NCI-H460 (cell line): ENCODE measurements around the gene AGFG1. TPM values are rescaled to one million over a fixed set of nuclear protein-coding genes. Genes with fewer than 3 reads are reported as not detected.
"Not testable (repeated sequence)": the region's sequence is repeated elsewhere in the genome, so short reads cannot be mapped to it uniquely, and the experiment has no call there.

Experiments
- DNase-seq: peaks from one replicate; pipeline ENCODE4 v3.0.0-alpha.2; 2016; ENCODE audit warnings: low read depth; ENCODE audit errors: extremely low read depth
- total RNA-seq: library from RNA; depleted of rRNA; stranded (reverse); fragments of >200 nt; shearing (Covaris generic); gene quantifications from 2 replicates; pipeline ENCODE4 v1.2.3, GENCODE V29; 2014

The AGFG1 gene
- total RNA-seq, 1 experiment from 2014 or later, result 213 TPM

GRCh38 chr2:227529871-227530270, 57.9 kb downstream of the AGFG1 start:
- DNase-seq, result no peak

- DNase-seq, result no peak
These were observed 62.8 kb downstream of the AGFG1 start for GRCh38 chr2:227534714-227535113.

DNA sequence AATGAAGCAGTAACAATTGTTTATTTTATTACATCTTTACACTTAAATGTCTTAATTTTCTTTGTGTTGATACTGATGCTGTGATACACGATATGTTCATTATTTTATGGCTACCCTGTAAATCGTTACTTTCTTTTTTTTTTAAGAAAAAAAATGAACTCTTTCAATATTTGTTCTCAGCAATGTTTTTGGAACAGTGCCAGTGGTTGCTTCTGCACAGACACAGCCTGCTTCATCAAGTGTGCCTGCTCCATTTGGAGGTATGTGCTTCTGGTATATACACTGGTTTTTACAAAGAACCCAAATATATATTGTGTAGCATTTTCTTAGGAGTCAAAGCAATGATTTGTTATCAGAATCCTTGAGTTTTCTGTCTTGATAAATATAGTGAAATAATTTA, 64.5 kb downstream of the AGFG1 start:
- DNase-seq, result no peak

- DNase-seq, result no peak
These were observed 67.6 kb downstream of the AGFG1 start for GRCh38 chr2:227539465-227539956.

GRCh38 chr2:227540352-227540751, 68.4 kb downstream of the AGFG1 start:
- DNase-seq, result not testable (repeated sequence)

DNA sequence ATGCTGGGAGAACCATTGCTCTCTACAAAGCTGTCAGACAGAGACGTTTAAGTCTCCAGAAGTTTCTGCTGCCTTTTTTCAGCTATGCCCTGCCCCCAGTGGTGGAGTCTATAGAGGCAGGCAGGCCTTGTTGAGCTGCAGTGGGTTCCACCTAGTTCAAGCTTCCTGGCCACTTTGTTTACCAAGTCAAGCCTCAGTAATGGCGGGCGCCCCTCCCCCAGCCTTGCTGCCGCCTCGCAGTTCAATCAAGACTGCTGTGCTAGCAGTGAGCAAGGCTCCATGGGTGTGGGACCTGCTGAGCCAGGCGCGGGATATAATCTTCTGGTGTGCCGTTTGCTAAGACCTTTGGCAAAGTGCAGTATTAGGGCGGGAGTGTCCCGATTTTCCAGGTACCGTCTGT, 74.0 kb downstream of the AGFG1 start:
- peak; percentile 16 for DNase-seq

DNA sequence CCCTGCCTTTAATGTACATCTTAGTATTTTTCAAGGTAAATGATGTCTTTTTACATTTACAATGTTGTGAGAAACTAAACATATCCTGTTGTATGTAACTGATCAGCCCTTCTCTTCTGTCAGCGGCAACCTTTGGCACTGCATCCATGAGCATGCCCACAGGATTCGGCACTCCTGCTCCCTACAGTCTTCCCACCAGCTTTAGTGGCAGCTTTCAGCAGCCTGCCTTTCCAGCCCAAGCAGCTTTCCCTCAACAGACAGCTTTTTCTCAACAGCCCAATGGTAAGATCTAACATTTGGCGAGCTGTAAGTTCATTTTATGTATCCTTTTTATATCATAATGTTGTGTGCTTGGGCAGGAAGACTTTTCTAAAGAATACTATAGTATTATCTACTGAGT, 79.9 kb downstream of the AGFG1 start:
- DNase-seq, result no peak

- DNase-seq, result no peak
These were observed 90.6 kb downstream of the AGFG1 start for GRCh38 chr2:227562581-227562980.

DNA sequence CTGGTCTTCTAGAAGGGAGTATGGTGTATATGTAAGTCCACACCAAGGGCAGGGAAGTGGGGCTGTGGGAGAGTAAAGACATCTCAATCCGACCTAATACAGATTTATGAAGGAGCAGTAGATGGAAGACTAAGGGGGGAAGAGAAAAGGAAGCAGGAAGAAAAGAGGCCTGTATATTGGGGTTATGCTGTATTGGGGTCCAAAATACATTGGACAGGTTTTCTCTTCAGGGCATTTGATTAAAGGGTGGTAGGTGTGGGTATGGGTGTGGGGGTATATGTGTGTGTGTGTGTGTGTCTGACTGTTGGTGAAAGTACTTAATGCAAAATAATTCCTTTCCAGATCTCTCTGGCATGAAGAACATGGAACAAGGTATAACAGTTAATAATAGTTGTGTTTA, 93.1 kb downstream of the AGFG1 start:
- DNase-seq, result no peak

- no peak for DNase-seq
These were observed 94.1 kb downstream of the AGFG1 start for GRCh38 chr2:227566012-227566411.

DNA sequence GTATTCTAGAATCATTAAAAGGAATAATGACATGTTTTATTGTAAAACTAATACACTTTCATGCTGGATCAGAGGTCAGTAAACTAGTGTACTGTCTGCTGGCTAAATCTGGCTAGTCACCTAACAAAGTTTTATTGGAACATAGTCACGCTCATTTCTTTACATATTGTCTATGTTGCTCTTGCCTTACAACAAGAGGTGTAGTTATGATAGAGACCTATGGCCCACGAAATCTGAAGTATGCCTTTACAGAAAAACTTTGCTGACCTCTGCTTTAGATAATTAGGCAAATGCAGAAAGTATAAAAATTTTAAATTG, 96.9 kb downstream of the AGFG1 start:
- DNase-seq, result no peak

DNA sequence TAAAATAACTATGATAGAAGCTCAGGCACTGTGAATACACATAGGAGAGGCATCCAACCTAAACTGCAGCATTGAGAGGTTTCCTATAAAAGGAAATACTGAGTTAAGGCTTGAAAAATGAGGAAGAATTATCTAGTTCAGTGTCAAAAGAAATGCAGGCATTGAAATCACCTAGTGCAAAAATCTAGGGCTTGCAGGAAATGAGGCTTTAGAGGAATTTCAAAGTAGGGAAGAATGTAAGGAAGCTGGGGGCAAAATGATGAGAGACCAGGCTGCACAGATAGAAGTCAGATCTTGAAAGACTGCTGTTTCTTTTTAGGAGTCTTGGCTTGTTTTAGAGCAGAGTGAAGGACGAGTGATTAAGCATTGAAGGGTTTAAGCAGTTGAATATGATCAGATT, 98.7 kb downstream of the AGFG1 start:
- no peak for DNase-seq

DNA sequence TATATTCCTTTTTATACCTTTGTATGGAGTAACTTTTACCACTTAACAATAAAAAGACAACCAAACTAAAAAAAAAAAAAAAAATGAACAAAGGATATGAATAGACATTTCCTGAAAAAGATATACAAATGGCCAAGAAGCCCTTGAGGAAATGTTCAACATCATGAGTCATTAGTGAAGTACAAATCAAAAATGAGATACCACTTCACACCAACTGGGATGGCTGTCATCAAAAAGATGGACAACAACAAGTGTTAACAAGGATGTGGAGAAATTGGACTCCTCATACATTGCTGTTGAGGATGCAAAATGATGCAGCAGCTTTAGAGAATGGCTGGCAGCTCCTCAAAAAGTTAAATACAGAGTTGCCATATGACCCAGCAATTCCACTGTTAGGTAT, 104.2 kb downstream of the AGFG1 start:
- no peak for DNase-seq

GRCh38 chr2:227576812-227577211, 104.9 kb downstream of the AGFG1 start:
- no peak for DNase-seq

DNA sequence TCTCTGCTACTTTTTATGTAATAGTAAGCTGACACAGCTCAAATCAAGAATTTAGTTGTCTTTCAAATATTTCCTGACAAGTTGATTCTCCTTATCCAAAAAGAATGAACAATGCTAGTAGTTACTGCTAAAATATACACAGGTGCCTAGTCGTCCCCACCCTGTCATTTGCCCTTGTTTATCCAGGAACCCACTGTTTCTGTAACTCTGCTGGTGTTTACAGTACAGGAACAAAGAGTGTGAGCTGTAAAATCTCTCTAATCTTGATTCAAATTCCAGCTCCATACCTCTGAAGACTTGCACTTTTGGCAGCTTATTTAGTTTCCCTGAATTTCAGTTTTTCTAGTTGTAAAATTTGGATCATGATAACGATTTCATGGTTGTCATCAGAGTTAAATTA, 105.6 kb downstream of the AGFG1 start:
- DNase-seq, result no peak

DNA sequence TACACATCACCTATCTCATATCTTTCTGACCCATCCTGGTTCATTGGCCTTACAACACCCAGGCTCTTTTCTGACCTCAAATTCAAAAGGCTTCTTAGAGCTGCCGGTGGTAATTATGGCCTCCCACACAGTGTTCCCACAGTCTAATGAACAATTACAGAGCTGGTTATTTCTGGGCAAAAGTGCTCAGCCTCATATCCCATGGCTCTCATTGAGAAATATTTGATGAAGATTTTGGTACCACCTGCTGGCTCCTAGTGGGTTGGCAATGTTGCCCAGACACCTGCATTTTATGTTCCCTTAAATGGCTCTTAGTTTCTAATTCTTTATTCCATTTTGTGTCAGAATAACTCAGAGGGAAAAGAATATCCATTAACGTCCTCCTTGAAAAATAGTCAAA, 106.7 kb downstream of the AGFG1 start:
- no peak for DNase-seq

DNA sequence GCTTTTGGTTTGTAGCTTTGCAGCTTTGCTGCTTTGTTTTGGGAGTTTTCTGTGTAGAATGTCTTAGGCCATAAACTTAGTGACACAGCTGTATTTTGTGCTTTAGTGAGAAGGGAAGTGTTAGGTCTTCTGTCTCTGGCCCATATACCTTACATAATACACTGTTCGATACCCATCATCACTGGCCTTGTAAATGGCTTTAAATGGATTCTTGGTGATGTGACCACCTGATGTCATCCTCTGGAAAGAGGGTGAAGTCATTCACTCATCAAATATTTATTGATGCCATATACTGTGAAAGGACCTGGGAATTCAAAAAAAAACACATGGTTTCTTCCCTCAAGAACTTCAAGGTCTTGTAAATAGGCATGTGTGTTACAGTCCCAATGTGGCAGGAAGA, 107.8 kb downstream of the AGFG1 start:
- no peak for DNase-seq

GRCh38 chr2:227582369-227582768, 110.4 kb downstream of the AGFG1 start:
- no peak for DNase-seq

DNA sequence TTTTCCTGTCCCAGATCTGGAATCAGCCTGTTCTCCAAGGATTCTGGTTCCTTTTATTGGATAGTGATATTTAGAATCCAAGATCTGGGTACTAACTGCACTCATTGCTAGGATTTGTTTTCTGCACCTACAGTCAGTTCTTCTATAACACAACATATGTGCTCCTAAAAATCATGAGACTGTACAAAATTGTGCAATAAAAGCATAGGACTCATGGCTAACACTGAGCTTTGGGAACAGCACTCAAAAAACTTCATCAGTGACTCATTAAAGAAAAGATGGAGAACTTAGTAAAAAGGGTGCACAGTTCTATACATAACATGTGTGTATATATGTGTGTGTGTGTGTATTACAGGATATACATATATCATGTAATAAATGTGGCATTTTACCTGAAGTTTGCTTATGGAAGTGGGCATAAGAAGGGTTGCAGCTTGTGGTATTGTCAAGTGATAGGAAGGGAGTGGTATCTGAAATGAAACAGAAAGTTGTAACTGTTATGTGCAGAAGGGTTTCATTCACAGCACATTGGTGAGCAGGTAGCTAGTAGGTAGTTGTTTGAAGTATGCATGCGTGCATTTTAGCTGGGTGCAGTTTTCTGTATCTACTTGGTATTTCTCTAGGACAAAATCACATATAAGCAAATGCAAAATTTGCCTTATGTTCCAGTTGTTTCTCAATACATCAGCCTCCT, 120.9 kb downstream of the AGFG1 start:
- no peak for DNase-seq

DNA sequence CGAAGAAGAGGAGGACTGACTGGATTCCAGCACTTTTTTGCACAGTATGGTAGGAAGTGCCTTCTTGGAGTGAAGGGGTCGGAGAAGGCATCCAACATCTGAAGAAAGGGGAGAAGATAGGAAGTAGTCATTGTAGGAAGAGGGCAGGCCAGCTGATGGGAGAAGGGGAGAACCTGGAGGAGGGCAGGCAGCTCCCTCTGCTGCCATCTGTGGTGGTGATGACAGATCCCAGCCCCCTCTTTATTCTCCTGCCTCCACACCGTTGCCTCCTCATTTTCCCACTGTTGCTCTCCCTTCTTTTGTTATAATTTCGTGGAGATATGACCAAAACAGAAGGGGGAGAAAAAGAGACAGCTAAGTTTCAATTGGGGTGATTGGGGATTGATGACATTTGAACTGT, 123.8 kb downstream of the AGFG1 start:
- DNase-seq, result no peak

- DNase-seq, result no peak
These were observed 125.1 kb downstream of the AGFG1 start for GRCh38 chr2:227597036-227597435.

DNA sequence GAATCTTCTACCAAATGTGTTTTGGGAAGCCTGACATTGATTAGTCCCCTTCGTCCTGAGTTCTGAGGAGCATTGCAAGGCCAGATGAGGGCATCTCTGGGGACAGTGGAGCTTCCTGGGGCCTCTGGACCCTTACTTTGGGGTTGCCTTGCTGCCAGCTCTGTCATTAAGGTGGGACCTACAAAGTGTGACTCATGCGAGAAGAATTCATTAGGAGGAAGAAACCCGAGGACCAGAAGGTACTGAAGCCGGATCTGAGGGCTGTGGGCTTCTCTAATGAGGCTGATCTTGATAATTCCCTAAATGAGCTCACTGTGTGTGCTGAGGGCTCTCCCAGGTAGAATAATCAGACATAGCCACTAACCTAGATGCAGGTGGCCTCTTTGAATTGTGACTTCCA, 126.0 kb downstream of the AGFG1 start:
- DNase-seq, result no peak

- not testable (repeated sequence) for DNase-seq
These were observed 127.0 kb downstream of the AGFG1 start, which contains the start of gene SCYGR2 for GRCh38 chr2:227598835-227599503. Gene SCYGR2 (plus strand): TSS chr2:227598893. CDS start chr2:227598893, 0 bp downstream.
